Erythroblast (primary cell): ENCODE measurements around the gene MBLAC2.

Source experiments
- GATA1 ChIP-seq: IDR thresholded peaks from 2 replicates; pipeline ENCODE4 v1.6.1; 2011; ENCODE audit warnings: low read depth, mild to moderate bottlenecking, control low read depth, low read length, moderate library complexity
- POLR2A ChIP-seq: IDR thresholded peaks from 2 replicates; pipeline ENCODE4 v1.6.1; 2011; ENCODE audit warnings: mild to moderate bottlenecking, low read length

GRCh38 chr5:90475436-90475980 is 937 bp upstream of the MBLAC2 start:
- TF ChIP-seq POLR2A: no peak
- TF ChIP-seq GATA1: no peak
